HG03432 (cell line): ENCODE data around the gene KCNQ1.

Source experiments
- ATAC-seq: cut with Tn5 transposase; IDR thresholded peaks from one replicate; pipeline ENCODE4 v1.9.1; 2021; ENCODE audit warnings: mild to moderate bottlenecking, moderate library complexity; ENCODE audit not compliant: unreplicated experiment

Gene KCNQ1

DNA sequence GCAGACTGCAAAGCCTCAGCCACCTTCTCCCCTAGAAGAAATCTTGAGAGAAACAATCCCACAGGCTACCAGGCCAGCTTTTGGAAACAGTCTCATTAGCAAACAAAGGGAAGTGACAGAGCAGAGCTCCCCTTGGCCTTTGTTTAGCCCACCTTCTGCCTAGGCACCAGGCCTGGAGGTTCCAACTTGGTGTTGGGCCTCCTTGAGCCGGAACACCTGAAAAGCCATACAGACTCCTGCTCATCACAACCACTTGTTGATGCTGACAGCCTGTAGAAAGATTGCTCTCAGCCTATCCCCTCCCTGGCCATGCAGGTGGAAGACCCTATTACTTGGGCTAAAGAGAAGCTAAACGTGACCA is 228.4 kb downstream of the KCNQ1 start:
- no peak for ATAC-seq

- no peak for ATAC-seq
Measured at GRCh38 chr11:2673871-2674471, 229.2 kb downstream of the KCNQ1 start.

GRCh38 chr11:2674658-2675131 is 229.9 kb downstream of the KCNQ1 start:
- no peak for ATAC-seq

DNA sequence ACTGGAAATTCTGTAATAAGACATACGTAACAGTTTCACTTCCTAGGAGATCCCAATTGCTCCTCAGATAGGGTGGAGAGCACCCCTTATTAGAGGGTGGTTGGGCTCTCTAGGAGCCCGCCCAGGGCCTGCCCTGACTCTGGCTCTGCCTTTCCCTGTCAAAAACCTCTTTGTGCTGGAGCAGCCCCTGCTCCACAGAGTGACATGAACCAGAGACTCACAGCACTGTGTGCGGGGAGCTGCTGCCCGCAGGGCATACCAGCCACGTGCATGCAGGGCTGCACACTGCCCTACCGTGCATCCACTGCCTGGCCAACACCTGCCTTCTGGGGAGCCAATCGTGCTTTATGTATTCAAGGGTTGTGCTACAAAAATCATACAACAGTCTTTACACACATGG is 230.7 kb downstream of the KCNQ1 start:
- no peak for ATAC-seq

DNA sequence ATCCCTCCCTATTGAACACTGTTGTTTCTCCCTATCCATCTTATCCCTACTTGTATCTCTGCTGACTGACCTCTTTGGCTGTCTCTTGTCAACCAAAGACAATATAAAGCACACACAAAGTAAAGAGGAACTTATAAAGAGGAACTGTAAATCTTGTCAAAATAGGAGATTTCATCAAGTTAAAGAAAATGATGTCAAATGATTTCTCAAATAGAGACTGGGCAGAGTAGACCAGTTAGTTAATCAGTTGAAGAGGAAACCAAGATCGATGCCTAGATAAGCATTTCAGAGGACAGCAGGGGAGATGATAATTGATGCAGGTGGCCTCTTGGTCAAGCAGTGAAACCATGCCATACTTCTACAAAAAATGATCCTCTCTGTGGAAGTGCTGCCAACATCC is 232.3 kb downstream of the KCNQ1 start:
- ATAC-seq, result no peak

DNA sequence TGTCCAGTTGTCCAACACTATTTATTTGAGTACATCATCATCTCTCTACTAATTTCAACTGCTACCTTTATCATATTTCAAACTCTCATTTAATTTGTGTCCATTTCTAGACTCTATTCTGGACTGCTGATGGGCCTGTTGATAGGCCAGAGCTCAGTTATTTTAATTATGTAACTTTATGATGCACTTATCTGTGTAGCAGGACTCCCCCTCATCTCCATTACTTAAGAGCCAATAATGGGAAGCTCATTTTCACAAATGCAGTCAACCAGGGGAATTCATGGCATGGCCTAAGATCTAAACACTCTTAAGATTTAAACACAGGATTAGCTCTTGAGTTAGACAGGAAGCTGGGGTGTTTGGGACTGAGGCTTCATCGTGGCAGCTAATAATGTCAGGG is 233.6 kb downstream of the KCNQ1 start:
- no peak for ATAC-seq

GRCh38 chr11:2679011-2679676 is 234.3 kb downstream of the KCNQ1 start:
- ATAC-seq, result no peak

- no peak for ATAC-seq
Measured at GRCh38 chr11:2681408-2682145, 236.8 kb downstream of the KCNQ1 start.

GRCh38 chr11:2683806-2684205 is 239.0 kb downstream of the KCNQ1 start:
- no peak for ATAC-seq

- ATAC-seq, result no peak
Measured at GRCh38 chr11:2684581-2684980, 239.8 kb downstream of the KCNQ1 start.

GRCh38 chr11:2685051-2685450 is 240.2 kb downstream of the KCNQ1 start:
- ATAC-seq, result no peak

GRCh38 chr11:2685566-2686359 is 241.0 kb downstream of the KCNQ1 start:
- ATAC-seq, result no peak

DNA sequence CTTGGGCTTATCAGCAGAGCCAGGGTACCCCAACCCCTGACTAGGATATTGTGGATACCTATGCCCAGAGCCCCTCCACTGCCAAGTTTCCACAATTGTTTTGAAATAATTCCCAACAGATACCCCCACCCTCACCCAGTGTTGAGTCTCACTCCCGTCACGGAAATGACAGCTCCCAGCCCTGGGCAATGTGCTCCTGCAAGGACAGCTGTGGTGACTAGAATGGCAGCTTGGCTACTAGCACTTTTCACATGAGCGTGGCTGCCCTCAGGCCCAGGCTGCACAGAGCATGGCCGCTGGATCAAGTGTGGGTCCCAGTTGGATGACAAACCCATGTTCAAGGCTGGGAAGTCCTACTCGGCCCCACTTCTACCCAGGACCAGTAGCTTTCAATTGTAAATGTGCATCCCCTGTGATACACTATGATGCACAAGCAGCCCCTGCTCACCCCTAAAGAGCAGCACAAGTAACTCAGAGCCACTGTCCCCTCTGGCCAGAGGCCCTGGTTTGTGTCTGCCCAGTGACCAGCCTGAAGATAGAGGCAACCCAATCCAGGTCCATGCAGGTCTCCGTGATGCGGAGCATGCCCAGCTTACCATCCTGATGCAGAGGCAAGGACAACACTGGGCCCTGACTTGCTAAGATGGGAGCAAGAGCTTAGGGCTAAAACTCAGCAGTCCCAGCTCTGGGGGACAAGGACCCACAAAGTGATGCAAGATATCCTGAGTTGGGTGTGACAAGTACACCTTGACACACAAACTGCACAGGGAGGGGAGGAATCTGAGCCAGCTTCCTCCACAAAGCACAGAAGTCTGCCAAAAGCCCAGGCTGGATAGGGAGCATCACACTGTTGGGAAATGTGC is 241.8 kb downstream of the KCNQ1 start:
- ATAC-seq, result no peak

- no peak for ATAC-seq
Measured at GRCh38 chr11:2687223-2687530, 242.4 kb downstream of the KCNQ1 start.

- ATAC-seq, result no peak
Measured at GRCh38 chr11:2687782-2688191, 243.0 kb downstream of the KCNQ1 start.

- ATAC-seq, result no peak
Measured at GRCh38 chr11:2688381-2689231, 243.8 kb downstream of the KCNQ1 start.

DNA sequence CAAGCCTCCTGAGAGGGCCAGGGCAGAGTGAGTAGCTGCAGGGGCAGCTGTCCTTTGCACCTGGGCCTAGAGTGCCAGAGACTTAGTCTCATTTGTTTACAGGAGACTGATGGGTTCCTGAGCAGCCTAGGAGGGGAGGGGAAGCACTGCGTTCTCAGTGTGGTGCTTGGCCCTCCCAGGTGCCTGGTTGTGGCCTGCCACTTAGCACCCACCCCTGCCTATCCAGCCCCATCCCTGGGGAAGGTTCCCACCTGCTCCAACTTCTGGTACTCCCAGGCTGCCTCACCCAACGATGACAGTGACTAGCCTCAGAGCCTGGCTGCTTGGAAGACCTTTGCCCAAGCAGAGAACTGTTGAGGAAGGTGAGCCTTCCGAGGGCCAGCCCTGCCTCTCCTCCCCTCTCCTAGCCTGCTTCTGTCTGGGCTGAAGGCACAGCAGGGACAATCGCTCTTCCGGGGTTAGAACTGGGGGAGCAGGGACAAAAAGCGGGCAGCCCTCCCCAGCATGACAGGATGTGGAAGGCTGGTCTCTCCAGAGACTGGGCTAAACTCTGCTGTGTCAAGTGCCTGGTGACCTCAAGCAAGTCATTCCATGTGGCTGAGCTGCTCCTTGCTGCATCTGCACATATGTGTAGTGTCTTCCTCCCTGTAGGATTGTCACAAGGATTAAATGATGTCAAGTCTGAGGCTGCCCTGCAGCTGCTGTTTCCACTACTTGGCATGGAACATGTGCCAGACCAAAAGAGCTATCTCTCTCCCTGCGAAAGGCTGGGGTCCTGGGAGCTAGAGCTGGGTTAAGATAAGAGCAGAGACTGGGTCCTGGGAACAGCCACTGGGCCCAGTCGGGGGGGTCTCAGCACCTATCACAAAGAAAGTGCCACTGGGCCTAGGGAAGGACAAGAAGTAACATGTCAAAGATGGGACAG is 245.1 kb downstream of the KCNQ1 start:
- ATAC-seq, result no peak

GRCh38 chr11:2690596-2691354 is 246.0 kb downstream of the KCNQ1 start:
- no peak for ATAC-seq
